ENCODE results near the gene KRT86. TPM values are rescaled to one million over a fixed set of nuclear protein-coding genes. Genes with fewer than 3 reads are reported as not detected.
A peak's percentile ranks its signal among the peaks of the same experiment; 100 is the strongest.

Gene KRT86
- total RNA-seq, 4 donors from 2014 or later = 1.0 to 289 (median 37.0) TPM

GRCh38 chr12:52349196-52349595 is 74.8 kb downstream of the KRT86 start:
- Histone ChIP-seq H3K4me3 (no peak overlapping the region), H3K36me3 (no peaks in the 10 kb centered on the region), H3K9me3 (no peaks in the 10 kb centered on the region), H3K4me1 (peaks cover 22% of the 10 kb centered on the region), H3K27ac (no peak overlapping the region), H3K27me3 (no peaks in the 10 kb centered on the region)
- 65% methylated on average over 6 of the region's 6 CpGs for WGBS
- DNase-seq (ENCODE audit: low spot score in 2 of 2) = no peak
- no peak for TF ChIP-seq POLR2A (IDR thresholded peaks at IDR 0.05)
- TF ChIP-seq, protein P1, sequence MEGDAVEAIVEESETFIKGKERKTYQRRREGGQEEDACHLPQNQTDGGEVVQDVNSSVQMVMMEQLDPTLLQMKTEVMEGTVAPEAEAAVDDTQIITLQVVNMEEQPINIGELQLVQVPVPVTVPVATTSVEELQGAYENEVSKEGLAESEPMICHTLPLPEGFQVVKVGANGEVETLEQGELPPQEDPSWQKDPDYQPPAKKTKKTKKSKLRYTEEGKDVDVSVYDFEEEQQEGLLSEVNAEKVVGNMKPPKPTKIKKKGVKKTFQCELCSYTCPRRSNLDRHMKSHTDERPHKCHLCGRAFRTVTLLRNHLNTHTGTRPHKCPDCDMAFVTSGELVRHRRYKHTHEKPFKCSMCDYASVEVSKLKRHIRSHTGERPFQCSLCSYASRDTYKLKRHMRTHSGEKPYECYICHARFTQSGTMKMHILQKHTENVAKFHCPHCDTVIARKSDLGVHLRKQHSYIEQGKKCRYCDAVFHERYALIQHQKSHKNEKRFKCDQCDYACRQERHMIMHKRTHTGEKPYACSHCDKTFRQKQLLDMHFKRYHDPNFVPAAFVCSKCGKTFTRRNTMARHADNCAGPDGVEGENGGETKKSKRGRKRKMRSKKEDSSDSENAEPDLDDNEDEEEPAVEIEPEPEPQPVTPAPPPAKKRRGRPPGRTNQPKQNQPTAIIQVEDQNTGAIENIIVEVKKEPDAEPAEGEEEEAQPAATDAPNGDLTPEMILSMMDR (IDR thresholded peaks at IDR 0.05) = no peak
- no peak for TF ChIP-seq POLR2AphosphoS5 (IDR thresholded peaks at IDR 0.05)
- no peak for TF ChIP-seq EP300 (IDR thresholded peaks at IDR 0.05)

DNA sequence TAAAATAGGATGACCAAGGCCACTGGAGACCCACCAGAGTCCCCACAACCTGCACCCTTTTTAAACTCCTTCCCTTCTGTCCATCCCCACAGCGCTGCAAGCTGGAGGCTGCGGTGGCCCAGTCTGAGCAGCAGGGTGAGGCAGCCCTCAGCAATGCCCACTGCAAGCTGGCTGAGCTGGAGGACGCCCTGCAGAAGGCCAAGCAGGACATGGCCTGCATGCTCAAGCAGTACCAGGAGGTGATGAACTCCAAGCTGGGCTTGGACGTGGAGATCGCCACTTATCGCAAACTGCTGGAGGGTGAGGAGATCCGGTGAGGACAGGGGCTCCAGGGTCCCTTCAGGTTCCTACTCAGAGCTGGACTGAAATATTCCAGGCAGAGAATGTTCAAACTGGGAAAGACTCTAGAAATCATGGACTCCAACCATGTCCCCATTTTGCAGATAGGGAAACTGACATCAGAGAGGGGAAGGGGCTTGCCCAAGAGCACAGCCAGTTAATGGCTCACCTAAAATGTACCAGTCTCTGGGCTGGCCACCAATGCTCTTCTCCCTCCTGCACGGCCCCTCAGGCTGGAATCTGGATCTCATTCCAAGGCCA is 75.7 kb downstream of the KRT86 start:
- 93% methylated on average over 8 of the region's 8 CpGs for WGBS
- H3K27ac ChIP-seq = no peak overlapping the region
- H3K9me3 ChIP-seq = no peaks in the 10 kb centered on the region
- TF ChIP-seq POLR2A (IDR thresholded peaks at IDR 0.05) (no peak), POLR2AphosphoS5 (IDR thresholded peaks at IDR 0.05) (no peak), EP300 (IDR thresholded peaks at IDR 0.05) (no peak)
- TF ChIP-seq, protein P1 (IDR thresholded peaks at IDR 0.05) = no peak
- no peak overlapping the region for H3K4me3 ChIP-seq
- no peaks in the 10 kb centered on the region for H3K27me3 ChIP-seq
- peaks cover 22% of the 10 kb centered on the region for H3K4me1 ChIP-seq
- no peaks in the 10 kb centered on the region for H3K36me3 ChIP-seq
- peak in 1 of 2 donors; percentile 54 for DNase-seq (ENCODE audit: low spot score in 2 of 2)

DNA sequence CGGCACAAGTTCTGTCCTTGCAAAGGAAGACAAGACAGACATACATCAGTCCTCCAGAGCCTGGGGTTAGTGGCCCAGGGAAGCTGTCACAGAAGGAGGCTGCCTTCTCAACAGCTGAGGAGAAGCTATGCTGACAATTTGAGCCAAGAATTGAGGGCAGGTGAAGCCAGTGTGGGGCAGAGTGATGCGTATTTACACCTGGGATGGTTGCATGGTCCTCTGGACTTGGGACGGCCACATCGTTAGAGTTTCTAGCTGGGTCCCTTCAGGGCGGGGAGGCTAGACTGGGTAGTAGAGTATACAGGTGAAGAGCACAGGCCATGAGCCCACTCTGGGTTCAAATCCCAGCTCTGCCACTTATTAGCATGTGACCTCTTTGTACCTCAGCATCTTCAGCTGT is 76.3 kb downstream of the KRT86 start:
- WGBS = 88% methylated on average over 5 of the region's 5 CpGs
- Histone ChIP-seq H3K9me3 (no peaks in the 10 kb centered on the region), H3K27ac (no peak overlapping the region), H3K27me3 (no peaks in the 10 kb centered on the region), H3K4me1 (peaks cover 22% of the 10 kb centered on the region), H3K4me3 (no peak overlapping the region), H3K36me3 (no peaks in the 10 kb centered on the region)
- no peak for TF ChIP-seq EP300 (IDR thresholded peaks at IDR 0.05)
- TF ChIP-seq POLR2AphosphoS5 (IDR thresholded peaks at IDR 0.05) = no peak
- TF ChIP-seq POLR2A (IDR thresholded peaks at IDR 0.05) = no peak
- TF ChIP-seq, protein P1 (IDR thresholded peaks at IDR 0.05) = no peak
- DNase-seq (ENCODE audit: low spot score in 2 of 2) = peak in 1 of 2 donors; percentile 26

DNA sequence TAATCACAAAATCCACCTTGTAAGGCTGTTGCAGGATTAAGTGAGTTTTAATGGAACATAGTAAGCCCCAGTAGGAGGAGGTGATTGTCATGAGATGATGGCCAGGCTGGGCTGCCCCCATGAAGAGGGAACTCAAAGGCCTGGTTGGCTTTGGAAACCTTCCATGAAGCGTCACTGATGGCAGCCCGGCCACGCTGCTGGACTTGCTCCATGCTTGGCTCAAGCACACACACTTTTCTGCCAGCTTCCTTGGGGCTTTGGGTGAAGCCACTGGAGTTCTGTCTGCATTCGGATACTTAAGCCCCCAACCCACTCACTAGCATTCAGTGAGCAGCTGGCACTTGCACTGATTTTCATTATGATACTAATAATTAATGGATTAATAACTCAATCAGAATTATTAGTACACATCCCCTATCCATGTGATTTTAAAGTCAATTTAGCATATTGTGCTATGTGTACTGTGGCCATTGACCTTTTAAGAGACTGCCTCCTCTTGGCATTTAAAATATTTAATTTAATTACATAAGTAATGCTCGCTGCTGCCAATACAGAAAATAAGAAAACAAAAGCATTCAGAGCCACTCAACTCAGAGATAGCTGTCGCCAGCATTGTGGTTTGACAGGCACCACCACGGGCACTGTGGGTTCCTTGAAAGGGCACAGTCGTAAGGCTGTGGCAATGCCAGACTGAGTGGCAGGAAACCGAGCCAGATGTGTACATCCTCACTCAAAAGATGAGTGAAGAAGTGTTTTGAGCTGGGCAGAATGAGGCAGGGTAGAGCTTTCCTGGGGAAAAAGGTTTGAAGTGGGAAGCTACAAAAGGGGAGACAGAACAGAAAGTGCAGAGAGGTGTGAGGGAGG is 77.0 kb downstream of the KRT86 start:
- TF ChIP-seq EP300 (IDR thresholded peaks at IDR 0.05) = no peak
- no peak for TF ChIP-seq POLR2AphosphoS5 (IDR thresholded peaks at IDR 0.05)
- TF ChIP-seq, protein P1 (IDR thresholded peaks at IDR 0.05) = no peak
- no peak for TF ChIP-seq POLR2A (IDR thresholded peaks at IDR 0.05)
- Histone ChIP-seq H3K9me3 (no peaks in the 10 kb centered on the region), H3K4me3 (no peak overlapping the region), H3K36me3 (no peaks in the 10 kb centered on the region), H3K27ac (no peak overlapping the region), H3K4me1 (peaks cover 18% of the 10 kb centered on the region), H3K27me3 (no peaks in the 10 kb centered on the region)
- WGBS = 35% methylated on average over 9 of the region's 9 CpGs
- DNase-seq (ENCODE audit: low spot score in 2 of 2) = peak in 1 of 2 donors; percentile 79

DNA sequence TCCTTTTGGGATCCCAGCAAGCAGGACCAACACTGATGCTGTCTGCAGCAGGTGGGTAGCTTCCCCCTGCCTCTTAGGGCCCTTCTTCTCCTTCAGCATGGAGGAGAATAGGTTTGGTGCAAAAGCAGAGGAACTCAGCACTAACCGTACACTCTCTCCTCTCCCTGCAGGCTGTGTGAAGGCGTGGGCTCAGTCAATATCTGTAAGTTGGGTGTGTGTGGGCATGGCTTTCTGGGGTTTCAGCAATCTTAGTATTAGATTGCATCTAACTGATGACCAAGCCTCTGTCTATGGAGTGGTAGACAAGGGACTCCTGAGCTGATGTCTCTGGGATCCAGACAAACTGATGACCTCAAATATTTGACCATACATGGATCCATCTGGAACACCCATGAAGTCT is 78.5 kb downstream of the KRT86 start:
- 83% methylated on average over 2 of the region's 2 CpGs for WGBS

More for the DNA sequence above, 78.5 kb downstream of the KRT86 start:
- TF ChIP-seq, protein P1 (IDR thresholded peaks at IDR 0.05) = no peak
- TF ChIP-seq POLR2A (IDR thresholded peaks at IDR 0.05) (no peak), POLR2AphosphoS5 (IDR thresholded peaks at IDR 0.05) (no peak), EP300 (IDR thresholded peaks at IDR 0.05) (no peak)
- peak in 1 of 2 donors; percentile 20 for DNase-seq (ENCODE audit: low spot score in 2 of 2)
- Histone ChIP-seq H3K27ac (no peak overlapping the region), H3K4me3 (no peak overlapping the region), H3K9me3 (no peaks in the 10 kb centered on the region), H3K27me3 (peaks cover 4% of the 10 kb centered on the region), H3K36me3 (no peaks in the 10 kb centered on the region), H3K4me1 (peaks cover 11% of the 10 kb centered on the region)
